GM12892 (cell line): Measurements from ENCODE around the gene TNS1.

ENCODE experiments used
- POLR2A ChIP-seq: IDR thresholded peaks from 2 replicates; pipeline ENCODE4 v1.6.1; 2011; ENCODE audit warnings: low read depth, low read length, control low read depth
- POLR2AphosphoS5 ChIP-seq: IDR thresholded peaks from 2 replicates; pipeline ENCODE4 v1.6.1; 2011; ENCODE audit warnings: low read depth, low read length, control low read depth
- TAF1 ChIP-seq: IDR thresholded peaks from 2 replicates; pipeline ENCODE4 v1.6.1; 2011; ENCODE audit warnings: low read depth, mild to moderate bottlenecking, control low read depth, low read length, borderline replicate concordance

- TF ChIP-seq TAF1 (no peak), POLR2AphosphoS5 (no peak), POLR2A (no peak)
Measured at GRCh38 chr2:217827430-217828201, 175.2 kb downstream of the TNS1 start.
